K562 (cell line): ENCODE results near the gene POLR1C. TPM values are rescaled to one million over a fixed set of nuclear protein-coding genes. Genes with fewer than 3 reads are reported as not detected.
A peak's percentile ranks its signal among the peaks of the same experiment; 100 is the strongest.

Experiments used
- DIDO1 ChIP-seq: fragments of 450-650 bp; IDR thresholded peaks from 2 replicates; pipeline ENCODE4 v1.6.1; 2016; ENCODE audit warnings: low read depth, missing biosample characterization, missing genetic modification characterization
- JUN ChIP-seq, 2 experiments: sonication (generic) in 1 of 2; formaldehyde crosslinking in 1 of 2; IDR thresholded peaks; 2 replicates each; pipeline versions ENCODE4 v1.6.1 to v1.8.0; 2012 to 2022; ENCODE audit warnings: borderline replicate concordance in 2 of 2, mild to moderate bottlenecking in 2 of 2, improper control_type of control experiment in 1 of 2, low read depth in 1 of 2, low read length in 1 of 2, missing genetic modification reagents in 1 of 2
- KDM2B ChIP-seq: fragments of 250-450 bp; sonication (Bioruptor Pico); IDR thresholded peaks from 2 replicates; pipeline ENCODE4 v1.8.0; 2021; ENCODE audit warnings: mild to moderate bottlenecking, moderate library complexity
- NCOA4 ChIP-seq: fragments of 450-650 bp; IDR thresholded peaks from 2 replicates; pipeline ENCODE4 v1.6.1; 2018; ENCODE audit warnings: mild to moderate bottlenecking; ENCODE audit not compliant: partially characterized antibody
- POLR2AphosphoS5 ChIP-seq: IDR thresholded peaks from 2 replicates; pipeline ENCODE4 v1.6.1; 2011; ENCODE audit warnings: mild to moderate bottlenecking, low read depth, low read length, moderate library complexity; ENCODE audit not compliant: control insufficient read depth, insufficient read depth
- SLC30A9 ChIP-seq: fragments of 250-450 bp; sonication (Bioruptor Pico); IDR thresholded peaks from 2 replicates; pipeline ENCODE4 v1.8.0; 2022; ENCODE audit warnings: mild to moderate bottlenecking, moderate library complexity
- SMARCE1 ChIP-seq: fragments of 450-650 bp; IDR thresholded peaks from 2 replicates; pipeline ENCODE4 v1.7.1; 2016; ENCODE audit warnings: mild to moderate bottlenecking
- YY1 ChIP-seq, 3 experiments: IDR thresholded peaks; 2 replicates each; pipeline ENCODE4 v1.6.1; 2011; ENCODE audit warnings: low read length in 2 of 3, mild to moderate bottlenecking in 2 of 3, moderate library complexity in 2 of 3, borderline replicate concordance in 1 of 3, control low read depth in 1 of 3, low read depth in 1 of 3; ENCODE audit not compliant: insufficient read depth in 3 of 3, insufficient replicate concordance in 2 of 3, control insufficient read depth in 1 of 3, insufficient read length in 1 of 3; ENCODE audit errors: extremely low read depth in 1 of 3
- ZNF12 ChIP-seq: sonication (generic); formaldehyde crosslinking; IDR thresholded peaks from 2 replicates; pipeline ENCODE4 v1.4.0; 2020; ENCODE audit warnings: mild to moderate bottlenecking, missing genetic modification reagents
- ZNF780A ChIP-seq: fragments of 250-450 bp; sonication (Bioruptor Pico); IDR thresholded peaks from 2 replicates; pipeline ENCODE4 v1.5.0; 2021; ENCODE audit warnings: mild to moderate bottlenecking
- polyA plus RNA-seq, 8 experiments: library from polyadenylated mRNA; depleted of rRNA in 4 of 8; stranded (reverse) in 5 of 8; unstranded in 3 of 8; fragments of >200 nt; fragmentation: Nextera tagmentation in 2 of 8; fragmentation: Illumina TruSeq in 1 of 8; extraction: Ambion mirVana in 2 of 8; extraction: Trizol in 1 of 8; gene quantifications; 2 replicates each; pipeline versions ENCODE4 v1.2.1 to v1.2.3, GENCODE V29; 2011 to 2014; ENCODE audit warnings: inconsistent platforms in 1 of 8, missing spikeins in 1 of 8
- total RNA-seq, 7 experiments: library from RNA; depleted of rRNA in 6 of 7; stranded (reverse); fragments of >200 nt in 6 of 7; fragmentation: Illumina TruSeq in 2 of 7; extraction: Trizol in 2 of 7; gene quantifications; 2 replicates each; pipeline versions ENCODE4 v1.2.1 to v1.2.3, GENCODE V29; 2011 to 2021; ENCODE audit warnings: low replicate concordance in 1 of 7
- TF ChIP-seq, protein P1 (sequence below): fragments of 250-450 bp; sonication (Bioruptor Pico); IDR thresholded peaks from 2 replicates; pipeline ENCODE4 v1.5.1; 2021; ENCODE audit warnings: mild to moderate bottlenecking
- TF ChIP-seq, protein P2 (sequence below): sonication (generic); formaldehyde crosslinking; IDR thresholded peaks from 2 replicates; pipeline ENCODE4 v1.8.1; 2023; ENCODE audit warnings: mild to moderate bottlenecking, missing genetic modification reagents
- TF ChIP-seq, protein P3 (sequence below): conservative IDR thresholded peaks from 2 replicates; pipeline ENCODE4 v1.6.1; 2011; ENCODE audit warnings: low read depth, mild to moderate bottlenecking, low read length; ENCODE audit not compliant: control insufficient read depth
- TF ChIP-seq, protein P4 (sequence below): fragments of 450-650 bp; formaldehyde crosslinking; IDR thresholded peaks from 2 replicates; pipeline ENCODE4 v1.4.0; 2022; ENCODE audit warnings: missing genetic modification characterization
- TF ChIP-seq, protein P5 (sequence below): fragments of 250-450 bp; sonication (Bioruptor Pico); IDR thresholded peaks from 2 replicates; pipeline ENCODE4 v1.9.0; 2021; ENCODE audit warnings: mild to moderate bottlenecking
- TF ChIP-seq, protein P6 (sequence below): fragments of 450-650 bp; IDR thresholded peaks from 2 replicates; pipeline ENCODE4 v1.6.1; 2016; ENCODE audit warnings: missing biosample characterization, missing genetic modification characterization

Gene POLR1C
- total and polyA plus RNA-seq, 9 of the 15 experiments (the other 6 are each of a cell fraction or from before 2014, with no cell fraction given) = 83.5 to 429 (median 120) TPM

DNA sequence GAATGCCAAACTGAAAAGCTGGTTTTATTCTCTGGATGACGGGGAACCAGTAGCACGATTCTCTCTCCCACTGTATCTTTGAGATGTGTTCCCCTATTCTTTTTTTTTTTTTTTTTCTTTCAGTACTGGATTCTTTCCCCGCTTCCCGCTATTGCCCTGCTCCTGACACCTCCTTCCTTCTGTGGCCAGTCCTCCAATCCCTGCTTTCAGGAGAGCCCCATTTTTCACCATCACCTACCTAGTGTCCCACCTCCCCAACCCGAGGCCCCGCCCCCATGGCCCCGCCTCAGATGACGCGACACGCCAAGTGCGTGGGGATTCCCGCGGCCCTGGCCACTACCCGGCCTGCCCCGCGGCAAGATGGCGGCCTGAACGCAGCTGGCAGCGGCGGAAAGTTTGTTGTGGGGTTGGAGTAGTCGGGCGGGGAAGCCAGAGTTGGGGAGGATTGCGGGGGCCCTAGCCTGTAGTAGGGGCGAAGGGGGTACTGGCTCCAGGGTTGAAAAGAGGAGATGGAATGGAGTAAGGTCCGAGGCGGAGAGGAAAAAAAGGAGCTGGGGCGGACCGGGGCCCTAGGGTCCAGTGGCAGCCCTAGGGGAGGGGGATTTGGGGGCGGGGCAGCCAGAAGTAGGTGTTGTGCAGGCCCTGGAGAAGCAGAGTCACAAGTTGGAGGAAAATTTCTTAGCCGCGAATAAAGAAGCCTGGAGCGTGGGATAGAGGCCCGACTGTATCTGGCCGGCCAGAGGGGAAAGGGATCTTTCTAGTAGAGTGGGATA is 39.5 kb upstream of the POLR1C start, which contains the start of gene TJAP1 (continued):
- TF ChIP-seq, protein P1, sequence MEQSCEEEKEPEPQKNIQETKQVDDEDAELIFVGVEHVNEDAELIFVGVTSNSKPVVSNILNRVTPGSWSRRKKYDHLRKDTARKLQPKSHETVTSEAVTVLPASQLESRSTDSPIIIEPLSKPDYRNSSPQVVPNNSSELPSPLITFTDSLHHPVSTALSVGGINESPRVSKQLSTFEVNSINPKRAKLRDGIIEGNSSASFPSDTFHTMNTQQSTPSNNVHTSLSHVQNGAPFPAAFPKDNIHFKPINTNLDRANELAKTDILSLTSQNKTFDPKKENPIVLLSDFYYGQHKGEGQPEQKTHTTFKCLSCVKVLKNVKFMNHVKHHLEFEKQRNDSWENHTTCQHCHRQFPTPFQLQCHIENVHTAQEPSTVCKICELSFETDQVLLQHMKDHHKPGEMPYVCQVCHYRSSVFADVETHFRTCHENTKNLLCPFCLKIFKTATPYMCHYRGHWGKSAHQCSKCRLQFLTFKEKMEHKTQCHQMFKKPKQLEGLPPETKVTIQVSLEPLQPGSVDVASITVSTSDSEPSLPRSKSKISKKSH = no peak
- no peak for TF ChIP-seq SMARCE1
- no peak for TF ChIP-seq SLC30A9
- peak; percentile 88 to 98 (median 97) for TF ChIP-seq YY1 (IDR thresholded peaks at IDR 0.05; ENCODE audit: borderline replicate concordance in 1 of 3, control insufficient read depth in 1 of 3, extremely low read depth in 1 of 3, insufficient read depth in 3 of 3, insufficient read length in 1 of 3, insufficient replicate concordance in 2 of 3, low read depth in 1 of 3, low read length in 2 of 3)
- no peak for TF ChIP-seq NCOA4
- TF ChIP-seq, protein P2, sequence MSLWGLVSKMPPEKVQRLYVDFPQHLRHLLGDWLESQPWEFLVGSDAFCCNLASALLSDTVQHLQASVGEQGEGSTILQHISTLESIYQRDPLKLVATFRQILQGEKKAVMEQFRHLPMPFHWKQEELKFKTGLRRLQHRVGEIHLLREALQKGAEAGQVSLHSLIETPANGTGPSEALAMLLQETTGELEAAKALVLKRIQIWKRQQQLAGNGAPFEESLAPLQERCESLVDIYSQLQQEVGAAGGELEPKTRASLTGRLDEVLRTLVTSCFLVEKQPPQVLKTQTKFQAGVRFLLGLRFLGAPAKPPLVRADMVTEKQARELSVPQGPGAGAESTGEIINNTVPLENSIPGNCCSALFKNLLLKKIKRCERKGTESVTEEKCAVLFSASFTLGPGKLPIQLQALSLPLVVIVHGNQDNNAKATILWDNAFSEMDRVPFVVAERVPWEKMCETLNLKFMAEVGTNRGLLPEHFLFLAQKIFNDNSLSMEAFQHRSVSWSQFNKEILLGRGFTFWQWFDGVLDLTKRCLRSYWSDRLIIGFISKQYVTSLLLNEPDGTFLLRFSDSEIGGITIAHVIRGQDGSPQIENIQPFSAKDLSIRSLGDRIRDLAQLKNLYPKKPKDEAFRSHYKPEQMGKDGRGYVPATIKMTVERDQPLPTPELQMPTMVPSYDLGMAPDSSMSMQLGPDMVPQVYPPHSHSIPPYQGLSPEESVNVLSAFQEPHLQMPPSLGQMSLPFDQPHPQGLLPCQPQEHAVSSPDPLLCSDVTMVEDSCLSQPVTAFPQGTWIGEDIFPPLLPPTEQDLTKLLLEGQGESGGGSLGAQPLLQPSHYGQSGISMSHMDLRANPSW (CRISPR knock-in tag) = no peak
- TF ChIP-seq, protein P3, sequence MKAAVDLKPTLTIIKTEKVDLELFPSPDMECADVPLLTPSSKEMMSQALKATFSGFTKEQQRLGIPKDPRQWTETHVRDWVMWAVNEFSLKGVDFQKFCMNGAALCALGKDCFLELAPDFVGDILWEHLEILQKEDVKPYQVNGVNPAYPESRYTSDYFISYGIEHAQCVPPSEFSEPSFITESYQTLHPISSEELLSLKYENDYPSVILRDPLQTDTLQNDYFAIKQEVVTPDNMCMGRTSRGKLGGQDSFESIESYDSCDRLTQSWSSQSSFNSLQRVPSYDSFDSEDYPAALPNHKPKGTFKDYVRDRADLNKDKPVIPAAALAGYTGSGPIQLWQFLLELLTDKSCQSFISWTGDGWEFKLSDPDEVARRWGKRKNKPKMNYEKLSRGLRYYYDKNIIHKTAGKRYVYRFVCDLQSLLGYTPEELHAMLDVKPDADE = peak; percentile 49
- TF ChIP-seq, protein P4, sequence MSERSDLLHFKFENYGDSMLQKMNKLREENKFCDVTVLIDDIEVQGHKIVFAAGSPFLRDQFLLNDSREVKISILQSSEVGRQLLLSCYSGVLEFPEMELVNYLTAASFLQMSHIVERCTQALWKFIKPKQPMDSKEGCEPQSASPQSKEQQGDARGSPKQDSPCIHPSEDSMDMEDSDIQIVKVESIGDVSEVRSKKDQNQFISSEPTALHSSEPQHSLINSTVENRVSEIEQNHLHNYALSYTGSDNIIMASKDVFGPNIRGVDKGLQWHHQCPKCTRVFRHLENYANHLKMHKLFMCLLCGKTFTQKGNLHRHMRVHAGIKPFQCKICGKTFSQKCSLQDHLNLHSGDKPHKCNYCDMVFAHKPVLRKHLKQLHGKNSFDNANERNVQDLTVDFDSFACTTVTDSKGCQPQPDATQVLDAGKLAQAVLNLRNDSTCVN (CRISPR knock-in tag) = 0 out of 2 replicates have a peak, but pooled peaks have one; percentile 38
- no peak for TF ChIP-seq KDM2B (CRISPR knock-in tag)
- TF ChIP-seq DIDO1 (tag) = peak; percentile 82; the same call in 1 of the 2 replicates
- 0 out of 2 replicates have a peak, but pooled peaks have one; percentile 9 for TF ChIP-seq JUN (IDR thresholded peaks at IDR 0.05; ENCODE audit: borderline replicate concordance, low read depth, low read length)
- TF ChIP-seq JUN (CRISPR knock-in tag; IDR thresholded peaks at IDR 0.05; ENCODE audit: borderline replicate concordance) = no peak
- no peak for TF ChIP-seq ZNF780A (CRISPR knock-in tag)
- peak; percentile 98 for TF ChIP-seq POLR2AphosphoS5
- TF ChIP-seq, protein P5, sequence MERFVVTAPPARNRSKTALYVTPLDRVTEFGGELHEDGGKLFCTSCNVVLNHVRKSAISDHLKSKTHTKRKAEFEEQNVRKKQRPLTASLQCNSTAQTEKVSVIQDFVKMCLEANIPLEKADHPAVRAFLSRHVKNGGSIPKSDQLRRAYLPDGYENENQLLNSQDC (CRISPR knock-in tag) = no peak
- TF ChIP-seq ZNF12 = no peak
- TF ChIP-seq, protein P6, sequence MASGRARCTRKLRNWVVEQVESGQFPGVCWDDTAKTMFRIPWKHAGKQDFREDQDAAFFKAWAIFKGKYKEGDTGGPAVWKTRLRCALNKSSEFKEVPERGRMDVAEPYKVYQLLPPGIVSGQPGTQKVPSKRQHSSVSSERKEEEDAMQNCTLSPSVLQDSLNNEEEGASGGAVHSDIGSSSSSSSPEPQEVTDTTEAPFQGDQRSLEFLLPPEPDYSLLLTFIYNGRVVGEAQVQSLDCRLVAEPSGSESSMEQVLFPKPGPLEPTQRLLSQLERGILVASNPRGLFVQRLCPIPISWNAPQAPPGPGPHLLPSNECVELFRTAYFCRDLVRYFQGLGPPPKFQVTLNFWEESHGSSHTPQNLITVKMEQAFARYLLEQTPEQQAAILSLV (tag) = no peak
